ENCODE results near the gene MAU2.

- TF ChIP-seq CTCF (conservative IDR thresholded peaks at IDR 0.05) (no peak), ZFX (IDR thresholded peaks at IDR 0.05) (no peak)
Observed at GRCh38 chr19:19345970-19346369, 25.3 kb downstream of the MAU2 start.

All from C4-2B (cell line).